Activated CD4-positive, alpha-beta memory T cell treated with anti-CD3 and anti-CD28 coated beads for 36 hours (primary cell): Measurements from ENCODE around the gene UTP15. TPM values are rescaled to one million over a fixed set of nuclear protein-coding genes. Genes with fewer than 3 reads are reported as not detected.

Experiments used
- CTCF ChIA-PET: fragments of 350-600 bp; sonication (Branson Sonifier 250); formaldehyde crosslinking; loops from one replicate; lab custom pipeline; 2021; ENCODE audit warnings: antibody characterized with exemption, inconsistent platforms; lab: Charles Lee
- POLR2A ChIA-PET: fragments of 350-600 bp; sonication (Branson Sonifier 250); formaldehyde crosslinking; loops from one replicate; lab custom pipeline; 2021; ENCODE audit warnings: antibody characterized with exemption; lab: Charles Lee
- DNase-seq: peaks from one replicate; pipeline ENCODE4 v3.0.0-alpha.2; 2020
- H3K27ac Mint-ChIP-seq: one replicate; pipeline ENCODE4 v1.8.0; 2021; ENCODE audit warnings: mixed read lengths
- H3K27me3 Mint-ChIP-seq: one replicate; pipeline ENCODE4 v1.8.0; 2021; ENCODE audit warnings: mixed read lengths
- H3K36me3 Mint-ChIP-seq: one replicate; pipeline ENCODE4 v1.8.0; 2021; ENCODE audit warnings: mixed read lengths
- H3K4me1 Mint-ChIP-seq: one replicate; pipeline ENCODE4 v1.8.0; 2021; ENCODE audit warnings: low read depth, mixed read lengths
- H3K4me3 Mint-ChIP-seq: one replicate; pipeline ENCODE4 v1.8.0; 2021; ENCODE audit warnings: mild to moderate bottlenecking, mixed read lengths
- H3K9me3 Mint-ChIP-seq: one replicate; pipeline ENCODE4 v1.8.0; 2021; ENCODE audit warnings: mixed read lengths
- intact Hi-C: fragments of 100-400 bp; cut with micrococcal nuclease; formaldehyde crosslinking; loops from one replicate; pipeline ENCODE4 v1.15.1; 2023
- total RNA-seq, 2 experiments: library from RNA; stranded (reverse); gene quantifications; one replicate each; pipeline ENCODE4 v1.2.3, GENCODE V29; 2021

Gene UTP15
- 10 to 100 TPM; 29.7 to 33.1 TPM for total RNA-seq

GRCh38 chr5:73565139-73565968 is at the start of gene UTP15, which contains the start of gene ANKRA2:
TSS of gene UTP15 (plus strand) at chr5:73565743. CDS start at chr5:73567345, 1,602 bp downstream.
TSS of gene ANKRA2 (minus strand) at chr5:73565639. CDS start at chr5:73562881, 2,758 bp downstream.
- Mint-ChIP-seq H3K9me3 (no peaks in the 10 kb centered on the region), H3K27me3 (no peaks in the 10 kb centered on the region), H3K27ac (peak within 1 kb of the TSS; percentile 92), H3K36me3 (peaks cover 13% of the 10 kb centered on the region), H3K4me3 (peak within 1 kb of the TSS; percentile 92), H3K4me1 (peaks cover 33% of the 10 kb centered on the region)
- ChIA-PET CTCF (interaction anchor here (1.5 to 1.7 kb wide), 2 partner anchors 46 to 114 kb away, joined by 4 to 6 read pairs; no protein-coding TSS in a partner anchor), POLR2A (interaction anchor here (0.9 to 2.6 kb wide), 5 partner anchors 14 to 67 kb away, joined by 3 to 14 read pairs (median 3); partner anchors contain the start of gene BTF3)
- intact Hi-C loops = loop anchor here (1.0 to 10.0 kb wide), 2 partner anchors 67 to 1009 kb away; partner anchors contain the start of gene BTF3
- peak; percentile 99 for DNase-seq

GRCh38 chr5:73519531-73520283 is 45.8 kb upstream of the UTP15 start:
- Mint-ChIP-seq H3K4me3 (no peak overlapping the region), H3K27me3 (no peaks in the 10 kb centered on the region), H3K36me3 (no peaks in the 10 kb centered on the region), H3K27ac (peak overlapping the region; percentile 28), H3K4me1 (peaks cover 7% of the 10 kb centered on the region), H3K9me3 (no peaks in the 10 kb centered on the region)
- intact Hi-C loops = loop anchor here (1.0 to 5.0 kb wide), 3 partner anchors 17 to 273 kb away; no protein-coding TSS in a partner anchor
- peak; percentile 78 for DNase-seq
- CTCF ChIA-PET = interaction anchor here (0.5 to 13.3 kb wide), 13 partner anchors 9 to 273 kb away, joined by 3 to 142 read pairs (median 4); partner anchors contain the start of genes ANKRA2 and UTP15
- POLR2A ChIA-PET = interaction anchor here (1.5 kb wide), 1 partner anchor 21 kb away, joined by 5 read pairs; no protein-coding TSS in a partner anchor

GRCh38 chr5:73522989-73523388 is 42.6 kb upstream of the UTP15 start:
- Mint-ChIP-seq H3K9me3 (no peaks in the 10 kb centered on the region), H3K36me3 (no peaks in the 10 kb centered on the region), H3K4me1 (peaks cover 7% of the 10 kb centered on the region), H3K27me3 (peaks cover 1% of the 10 kb centered on the region), H3K4me3 (no peak overlapping the region), H3K27ac (no peak overlapping the region)
- intact Hi-C loops = no loop called here
- DNase-seq = no peak
- POLR2A ChIA-PET = no interaction called here
- CTCF ChIA-PET = interaction anchor here (13.3 kb wide), 1 partner anchor 14 kb away, joined by 142 read pairs; no protein-coding TSS in a partner anchor

GRCh38 chr5:73523861-73524260 is 41.7 kb upstream of the UTP15 start:
- Mint-ChIP-seq H3K4me1 (peaks cover 7% of the 10 kb centered on the region), H3K36me3 (no peaks in the 10 kb centered on the region), H3K4me3 (no peak overlapping the region), H3K9me3 (no peaks in the 10 kb centered on the region), H3K27ac (no peak overlapping the region), H3K27me3 (peaks cover 1% of the 10 kb centered on the region)
- no peak for DNase-seq
- ChIA-PET CTCF (interaction anchor here (0.6 to 13.3 kb wide), 3 partner anchors 13 to 73 kb away, joined by 3 to 142 read pairs (median 3); no protein-coding TSS in a partner anchor), POLR2A (no interaction called here)
- intact Hi-C loops = no loop called here

DNA sequence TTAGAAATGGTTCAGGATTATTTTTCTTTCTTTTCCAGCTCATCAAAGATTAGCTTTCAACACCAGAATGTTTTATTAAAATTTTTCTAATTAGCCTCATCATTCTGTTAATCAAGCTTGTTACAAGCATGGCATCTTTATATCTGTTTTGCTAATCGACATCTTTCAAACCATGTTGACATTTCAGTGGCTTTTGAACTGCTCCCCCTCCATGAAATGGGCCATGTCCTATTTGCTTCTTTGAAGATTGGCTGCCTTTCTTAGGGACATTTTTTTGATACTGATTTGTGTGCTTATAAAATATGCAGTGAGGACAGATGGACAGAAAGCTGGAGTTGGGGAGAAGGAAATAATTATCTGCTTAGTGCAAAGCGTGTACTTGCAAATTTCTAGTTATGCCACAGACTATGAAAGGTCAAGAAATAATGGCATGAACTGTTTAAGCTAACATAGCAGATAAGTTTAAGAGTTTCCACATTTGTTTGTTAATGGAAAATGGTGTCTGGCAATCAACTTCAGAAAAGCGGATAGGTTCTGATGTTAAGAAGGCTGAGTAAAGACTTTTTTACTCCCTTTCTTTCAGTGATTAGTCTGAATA is 39.8 kb upstream of the UTP15 start:
- no peak for DNase-seq
- POLR2A ChIA-PET = no interaction called here
- CTCF ChIA-PET = interaction anchor here (1.1 to 13.3 kb wide), 2 partner anchors 12 to 71 kb away, joined by 3 to 142 read pairs; no protein-coding TSS in a partner anchor
- Mint-ChIP-seq H3K4me3 (no peak overlapping the region), H3K27me3 (peaks cover 5% of the 10 kb centered on the region), H3K27ac (no peak overlapping the region), H3K36me3 (no peaks in the 10 kb centered on the region), H3K4me1 (no peaks in the 10 kb centered on the region), H3K9me3 (no peaks in the 10 kb centered on the region)
- intact Hi-C loops = no loop called here

DNA sequence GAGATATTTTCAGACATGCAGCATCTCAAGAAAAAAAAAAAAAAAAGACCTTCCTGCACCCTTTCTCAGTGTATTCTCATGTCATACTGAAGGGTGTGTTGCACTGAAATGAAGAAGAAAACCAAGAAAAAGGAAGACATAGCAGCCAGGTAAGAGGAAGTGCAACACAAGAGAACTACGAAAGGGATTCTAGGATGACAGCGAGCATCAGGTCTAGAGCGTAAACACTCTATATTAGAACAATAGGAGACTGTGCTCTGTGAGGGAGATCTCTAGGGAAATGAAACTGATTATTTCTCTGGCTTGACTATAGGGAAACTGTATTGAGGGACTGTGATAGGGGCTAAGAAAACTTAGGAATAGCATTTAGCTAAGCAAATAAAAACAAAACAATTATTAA is 37.3 kb upstream of the UTP15 start:
- Mint-ChIP-seq H3K9me3 (no peaks in the 10 kb centered on the region), H3K4me3 (no peak overlapping the region), H3K27me3 (peaks cover 11% of the 10 kb centered on the region), H3K36me3 (no peaks in the 10 kb centered on the region), H3K4me1 (no peaks in the 10 kb centered on the region), H3K27ac (no peak overlapping the region)
- ChIA-PET CTCF (interaction anchor here (1.2 kb wide), 1 partner anchor 9 kb away, joined by 6 read pairs; no protein-coding TSS in a partner anchor), POLR2A (no interaction called here)
- no peak for DNase-seq
- intact Hi-C loops = no loop called here

DNA sequence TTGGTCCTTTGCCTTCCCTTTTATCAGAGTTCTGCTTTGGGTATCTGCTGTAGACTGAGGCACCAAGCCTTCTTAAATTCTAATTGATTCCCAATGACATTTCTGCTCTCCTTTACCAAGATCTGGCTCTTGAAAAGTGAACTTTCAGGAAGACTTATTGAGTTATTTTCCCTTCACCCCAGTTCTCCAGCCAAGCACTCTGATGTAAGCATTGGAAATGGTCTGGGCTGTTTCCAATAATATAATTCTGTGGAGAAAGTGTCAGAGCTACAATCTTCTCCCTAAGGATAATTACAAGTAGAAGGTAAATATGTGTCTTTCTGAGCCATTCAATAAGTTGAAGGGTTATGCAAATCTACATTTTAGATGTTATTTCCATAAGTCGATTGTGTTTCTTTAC is 36.5 kb upstream of the UTP15 start:
- H3K4me1 Mint-ChIP-seq = no peaks in the 10 kb centered on the region
- no peak overlapping the region for H3K4me3 Mint-ChIP-seq
- intact Hi-C loops = no loop called here
- ChIA-PET CTCF (interaction anchor here (1.2 kb wide), 1 partner anchor 8 kb away, joined by 6 read pairs; no protein-coding TSS in a partner anchor), POLR2A (no interaction called here)
- no peak overlapping the region for H3K27ac Mint-ChIP-seq
- H3K27me3 Mint-ChIP-seq = peaks cover 11% of the 10 kb centered on the region
- H3K36me3 Mint-ChIP-seq = no peaks in the 10 kb centered on the region
- DNase-seq = no peak
- H3K9me3 Mint-ChIP-seq = no peaks in the 10 kb centered on the region

DNA sequence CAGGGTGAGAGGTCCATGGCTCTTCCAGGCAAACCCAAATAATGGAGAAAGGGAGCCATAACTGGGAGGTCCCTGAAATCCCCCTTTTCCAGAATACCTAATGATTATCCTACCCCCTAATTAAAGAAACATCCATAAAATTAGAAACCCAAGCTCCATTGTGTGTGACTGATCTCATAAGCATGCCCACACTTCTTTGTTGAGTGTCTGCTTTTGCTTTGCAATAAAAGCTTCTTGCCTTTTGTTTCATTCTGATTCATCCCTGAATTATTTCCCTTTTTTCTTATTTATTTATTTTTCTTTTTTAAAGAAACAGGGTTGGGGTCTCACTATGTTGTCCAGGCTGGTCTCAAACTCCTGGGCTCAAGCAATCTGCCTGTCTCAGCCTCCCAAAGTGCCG is 34.2 kb upstream of the UTP15 start:
- H3K27ac Mint-ChIP-seq = no peak overlapping the region
- peaks cover 15% of the 10 kb centered on the region for H3K27me3 Mint-ChIP-seq
- no peak overlapping the region for H3K4me3 Mint-ChIP-seq
- ChIA-PET CTCF (interaction anchor here (1.1 kb wide), 1 partner anchor 8 kb away, joined by 4 read pairs; no protein-coding TSS in a partner anchor), POLR2A (no interaction called here)
- H3K36me3 Mint-ChIP-seq = no peaks in the 10 kb centered on the region
- no peak for DNase-seq
- H3K4me1 Mint-ChIP-seq = no peaks in the 10 kb centered on the region
- H3K9me3 Mint-ChIP-seq = no peaks in the 10 kb centered on the region
- intact Hi-C loops = no loop called here

- CTCF ChIA-PET = no interaction called here
- Mint-ChIP-seq H3K36me3 (no peaks in the 10 kb centered on the region), H3K4me3 (no peak overlapping the region), H3K4me1 (no peaks in the 10 kb centered on the region), H3K9me3 (no peaks in the 10 kb centered on the region), H3K27ac (no peak overlapping the region), H3K27me3 (peaks cover 15% of the 10 kb centered on the region)
- no peak for DNase-seq
- POLR2A ChIA-PET = no interaction called here
- intact Hi-C loops = no loop called here
These were observed 33.3 kb upstream of the UTP15 start for GRCh38 chr5:73532195-73532594.

- no peak for DNase-seq
- ChIA-PET POLR2A (no interaction called here), CTCF (no interaction called here)
- H3K36me3 Mint-ChIP-seq = no peaks in the 10 kb centered on the region
- H3K4me1 Mint-ChIP-seq = no peaks in the 10 kb centered on the region
- H3K27ac Mint-ChIP-seq = no peak overlapping the region
- H3K9me3 Mint-ChIP-seq = no peaks in the 10 kb centered on the region
- no peak overlapping the region for H3K4me3 Mint-ChIP-seq
- intact Hi-C loops = no loop called here
- peaks cover 15% of the 10 kb centered on the region for H3K27me3 Mint-ChIP-seq
These were observed 31.4 kb upstream of the UTP15 start for GRCh38 chr5:73534011-73534644.

- intact Hi-C loops = no loop called here
- CTCF ChIA-PET = interaction anchor here (5.4 kb wide), 1 partner anchor 14 kb away, joined by 142 read pairs; no protein-coding TSS in a partner anchor
- Mint-ChIP-seq H3K27ac (no peak overlapping the region), H3K4me1 (no peaks in the 10 kb centered on the region), H3K4me3 (no peak overlapping the region), H3K27me3 (peaks cover 17% of the 10 kb centered on the region), H3K9me3 (no peaks in the 10 kb centered on the region), H3K36me3 (no peaks in the 10 kb centered on the region)
- DNase-seq = no peak
- POLR2A ChIA-PET = no interaction called here
These were observed 30.6 kb upstream of the UTP15 start for GRCh38 chr5:73534971-73535370.
